ENCODE results near the gene KIF3A. TPM values are rescaled to one million over a fixed set of nuclear protein-coding genes. Genes with fewer than 3 reads are reported as not detected.

KIF3A gene
- total RNA-seq, 2 experiments from 2014 or later = 7.1 to 10.6 TPM

DNA sequence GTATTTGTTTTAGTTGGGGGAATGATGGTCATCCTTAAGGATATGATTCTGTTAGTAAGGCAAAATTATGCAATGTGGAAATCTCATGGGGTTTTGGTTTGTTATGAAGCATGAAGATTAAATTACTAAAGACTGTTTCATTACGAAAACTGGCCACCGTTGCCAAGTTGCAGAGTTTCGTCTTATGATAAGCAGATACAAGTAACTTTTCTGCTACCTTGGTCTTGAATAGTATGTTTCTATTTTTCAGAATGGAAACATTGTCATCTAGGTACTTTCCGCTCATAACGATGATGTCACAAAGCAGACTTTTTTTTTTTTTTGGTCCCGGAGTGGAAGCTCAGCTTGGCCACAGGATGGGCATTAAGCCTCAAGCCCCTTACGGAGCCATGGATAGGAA is 14.1 kb upstream of the KIF3A start:
- Mint-ChIP-seq H3K36me3 (ENCODE audit: low read depth) (peaks cover 9% of the 10 kb centered on the region), H3K4me3 (no peak overlapping the region), H3K4me1 (peaks cover 30% of the 10 kb centered on the region), H3K9me3 (ENCODE audit: low read depth) (no peaks in the 10 kb centered on the region), H3K27ac (peak overlapping the region; percentile 69), H3K27me3 (no peaks in the 10 kb centered on the region)
- peak; percentile 48 for ATAC-seq
- POLR2A ChIA-PET = interaction anchor here (0.6 to 1.4 kb wide), 4 partner anchors 14 to 272 kb away, joined by 3 to 4 read pairs (median 3); partner anchors contain the start of genes IRF1 and KIF3A
- intact Hi-C loops (cut with DNase I, micrococcal nuclease) = loop anchor here (1.0 to 10.0 kb wide), 4 partner anchors 14 to 647 kb away; partner anchors contain the start of gene KIF3A (in 2 of the 2)
- peak; percentile 74 for DNase-seq
- CTCF ChIA-PET = interaction anchor here (1.1 kb wide), 1 partner anchor 226 kb away, joined by 3 read pairs; no protein-coding TSS in a partner anchor

DNA sequence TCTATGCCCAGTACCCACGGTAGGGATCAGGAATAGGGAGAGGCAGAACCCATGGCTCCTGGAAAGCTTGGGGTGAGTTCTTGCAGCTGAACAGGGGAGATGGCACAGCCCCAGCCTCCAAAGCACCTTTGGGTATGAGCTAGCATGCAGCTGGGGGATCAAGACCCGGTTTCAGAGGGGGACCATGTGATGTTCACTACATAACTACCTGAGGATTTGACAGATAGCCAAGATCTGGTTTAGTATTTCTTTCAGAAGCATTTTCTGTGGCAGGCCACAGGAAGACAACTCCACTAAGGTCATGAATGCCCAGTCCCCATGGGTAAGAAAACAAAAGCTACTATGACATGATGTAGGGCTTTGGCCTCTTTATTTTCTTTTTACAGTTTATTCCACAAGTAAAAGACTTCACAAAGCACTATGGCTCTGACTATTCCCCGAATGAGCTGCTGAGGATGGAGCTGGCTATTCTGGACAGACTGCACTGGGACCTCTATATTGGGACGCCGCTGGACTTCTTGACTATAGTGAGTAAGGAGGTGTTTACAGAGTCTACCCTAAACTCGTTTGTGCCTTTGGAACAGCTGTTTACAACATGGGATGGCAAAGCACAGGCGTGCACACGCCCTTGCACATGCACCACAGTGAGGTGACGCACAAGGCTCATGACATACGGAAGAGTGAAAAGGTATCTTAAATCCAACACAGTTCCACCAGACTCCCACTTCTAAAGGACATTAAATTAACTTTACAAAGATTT is 13.3 kb upstream of the KIF3A start:
- Mint-ChIP-seq H3K27me3 (no peaks in the 10 kb centered on the region), H3K4me1 (peaks cover 30% of the 10 kb centered on the region), H3K9me3 (ENCODE audit: low read depth) (no peaks in the 10 kb centered on the region), H3K27ac (peak overlapping the region; percentile 6), H3K4me3 (no peak overlapping the region), H3K36me3 (ENCODE audit: low read depth) (peaks cover 9% of the 10 kb centered on the region)
- DNase-seq (no peak), ATAC-seq (no peak)
- POLR2A ChIA-PET = interaction anchor here (1.0 to 1.4 kb wide), 2 partner anchors 13 to 260 kb away, joined by 3 to 4 read pairs; partner anchors contain the start of genes IRF1 and KIF3A
- CTCF ChIA-PET = interaction anchor here (0.5 to 1.2 kb wide), 5 partner anchors 36 to 225 kb away, joined by 3 to 5 read pairs (median 3); no protein-coding TSS in a partner anchor
- intact Hi-C loops (cut with DNase I, micrococcal nuclease) = loop anchor here (1.0 to 10.0 kb wide), 4 partner anchors 13 to 646 kb away; partner anchors contain the start of gene KIF3A (in 2 of the 2)

DNA sequence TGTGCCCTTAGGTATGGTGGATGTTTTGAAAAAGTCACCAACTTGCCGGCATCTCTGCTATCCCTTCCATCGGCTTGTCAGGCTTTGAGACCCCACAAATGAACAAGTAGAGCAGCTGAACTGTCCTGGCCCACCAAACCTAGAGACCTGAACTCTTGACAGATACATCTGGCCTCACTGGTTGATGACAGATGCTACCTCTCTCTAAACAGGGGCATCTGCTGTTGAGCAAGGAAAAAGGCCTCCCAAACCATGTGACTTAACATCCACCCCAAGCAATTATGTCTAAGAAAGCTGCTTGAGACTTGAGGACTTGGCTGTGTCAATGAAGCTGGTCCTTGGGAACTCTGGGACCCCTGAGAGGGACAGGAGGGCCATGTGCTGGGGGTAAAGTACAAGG is 12.2 kb upstream of the KIF3A start:
- no peak overlapping the region for H3K4me3 Mint-ChIP-seq
- ChIA-PET POLR2A (interaction anchor here (0.6 kb wide), 2 partner anchors 55 to 78 kb away, joined by 3 read pairs; no protein-coding TSS in a partner anchor), CTCF (interaction anchor here (1.2 kb wide), 1 partner anchor 71 kb away, joined by 5 read pairs; no protein-coding TSS in a partner anchor)
- H3K4me1 Mint-ChIP-seq = peaks cover 23% of the 10 kb centered on the region
- intact Hi-C loops (cut with DNase I, micrococcal nuclease) = no loop called here
- DNase-seq (no peak), ATAC-seq (no peak)
- no peaks in the 10 kb centered on the region for H3K27me3 Mint-ChIP-seq
- no peak overlapping the region for H3K27ac Mint-ChIP-seq
- peaks cover 9% of the 10 kb centered on the region for H3K36me3 Mint-ChIP-seq (ENCODE audit: low read depth)
- no peaks in the 10 kb centered on the region for H3K9me3 Mint-ChIP-seq (ENCODE audit: low read depth)

DNA sequence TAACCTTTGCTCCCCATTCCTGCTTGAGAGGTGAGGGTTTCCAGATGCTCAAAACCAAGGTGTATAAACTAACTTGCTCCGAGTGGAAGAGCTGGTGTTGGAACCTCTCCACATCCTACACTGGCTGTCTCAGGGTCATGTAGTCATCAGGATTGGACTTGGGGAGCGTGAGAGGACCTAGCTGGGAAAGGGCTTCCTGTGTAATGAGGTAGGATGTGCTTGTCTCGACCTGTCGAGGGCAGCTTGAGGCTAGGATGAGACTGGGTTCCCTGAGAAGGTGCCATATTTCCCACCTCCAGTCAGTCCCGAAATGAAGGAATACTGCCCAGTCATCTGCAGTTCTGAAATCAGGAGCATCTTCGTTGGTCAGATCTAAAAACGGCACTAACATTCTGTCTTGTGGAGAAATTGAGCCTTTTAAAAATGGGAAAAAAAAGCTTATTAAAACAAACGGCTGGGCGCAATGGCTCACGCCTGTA is 11.2 kb upstream of the KIF3A start:
- intact Hi-C loops (cut with DNase I, micrococcal nuclease) = no loop called here
- ATAC-seq (no peak), DNase-seq (no peak)
- POLR2A ChIA-PET = no interaction called here
- H3K36me3 Mint-ChIP-seq (ENCODE audit: low read depth) = peaks cover 9% of the 10 kb centered on the region
- CTCF ChIA-PET = interaction anchor here (0.6 to 1.2 kb wide), 4 partner anchors 11 to 920 kb away, joined by 3 to 5 read pairs (median 4); partner anchors contain the start of gene KIF3A
- no peaks in the 10 kb centered on the region for H3K27me3 Mint-ChIP-seq
- H3K4me1 Mint-ChIP-seq = peaks cover 22% of the 10 kb centered on the region
- H3K9me3 Mint-ChIP-seq (ENCODE audit: low read depth) = no peaks in the 10 kb centered on the region
- peak overlapping the region; percentile 33 for H3K4me3 Mint-ChIP-seq
- H3K27ac Mint-ChIP-seq = no peak overlapping the region

DNA sequence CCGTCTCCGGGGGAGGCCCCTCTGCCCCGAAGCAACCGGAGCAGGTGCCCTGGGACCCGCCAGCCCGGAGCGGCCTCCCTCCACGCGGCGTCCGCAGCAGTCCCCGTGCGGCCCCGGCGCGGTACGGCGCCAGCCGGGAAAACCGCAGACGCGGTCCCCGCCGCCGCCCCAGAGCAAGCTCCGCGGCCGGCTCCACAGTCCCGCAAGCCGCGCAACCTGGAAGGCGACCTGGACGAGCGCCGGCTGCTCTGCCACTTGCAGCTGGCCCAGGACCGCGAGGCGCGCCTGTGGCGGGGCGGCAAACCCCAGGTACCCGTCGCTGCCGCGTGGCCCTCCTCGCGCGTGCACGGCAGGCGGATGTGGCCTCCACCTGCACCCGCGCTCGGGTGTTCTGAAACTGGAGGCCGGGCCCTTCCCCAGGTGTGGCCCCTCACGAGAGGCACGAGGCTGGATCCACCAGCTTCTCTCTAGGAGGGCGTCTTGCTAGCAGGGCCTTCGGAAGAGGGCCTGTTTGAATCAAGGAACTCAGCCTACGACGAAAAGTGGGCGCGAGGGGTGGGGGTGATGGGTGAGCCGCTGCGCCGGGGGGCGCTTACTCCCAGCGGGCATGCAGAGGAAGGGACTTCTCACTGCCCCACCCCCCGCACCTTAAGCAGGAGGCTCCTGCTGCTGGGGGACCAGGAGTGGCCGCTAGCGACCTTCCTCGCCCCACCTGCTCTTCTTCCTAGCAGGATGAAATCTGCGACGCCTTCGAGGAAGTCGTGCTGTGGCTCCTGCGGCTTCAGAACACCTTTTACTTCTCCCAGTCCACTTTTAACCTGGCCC is 10.5 kb upstream of the KIF3A start:
- intact Hi-C loops (cut with DNase I, micrococcal nuclease) = loop anchor here (1.0 to 2.0 kb wide), 2 partner anchors 11 to 73 kb away; partner anchors contain the start of gene KIF3A (in 1 of the 2)
- POLR2A ChIA-PET = interaction anchor here (0.6 to 1.4 kb wide), 6 partner anchors 9 to 106 kb away, joined by 3 to 5 read pairs (median 3); no protein-coding TSS in a partner anchor
- CTCF ChIA-PET = interaction anchor here (0.6 to 1.7 kb wide), 10 partner anchors 9 to 136 kb away, joined by 3 to 11 read pairs (median 4); partner anchors contain the start of gene KIF3A
- DNase-seq (peak; percentile 70), ATAC-seq (peak; percentile 27)
- Mint-ChIP-seq H3K9me3 (ENCODE audit: low read depth) (no peaks in the 10 kb centered on the region), H3K4me1 (peaks cover 20% of the 10 kb centered on the region), H3K36me3 (ENCODE audit: low read depth) (peaks cover 9% of the 10 kb centered on the region), H3K27me3 (no peaks in the 10 kb centered on the region), H3K27ac (no peak overlapping the region), H3K4me3 (peak overlapping the region; percentile 33)

DNA sequence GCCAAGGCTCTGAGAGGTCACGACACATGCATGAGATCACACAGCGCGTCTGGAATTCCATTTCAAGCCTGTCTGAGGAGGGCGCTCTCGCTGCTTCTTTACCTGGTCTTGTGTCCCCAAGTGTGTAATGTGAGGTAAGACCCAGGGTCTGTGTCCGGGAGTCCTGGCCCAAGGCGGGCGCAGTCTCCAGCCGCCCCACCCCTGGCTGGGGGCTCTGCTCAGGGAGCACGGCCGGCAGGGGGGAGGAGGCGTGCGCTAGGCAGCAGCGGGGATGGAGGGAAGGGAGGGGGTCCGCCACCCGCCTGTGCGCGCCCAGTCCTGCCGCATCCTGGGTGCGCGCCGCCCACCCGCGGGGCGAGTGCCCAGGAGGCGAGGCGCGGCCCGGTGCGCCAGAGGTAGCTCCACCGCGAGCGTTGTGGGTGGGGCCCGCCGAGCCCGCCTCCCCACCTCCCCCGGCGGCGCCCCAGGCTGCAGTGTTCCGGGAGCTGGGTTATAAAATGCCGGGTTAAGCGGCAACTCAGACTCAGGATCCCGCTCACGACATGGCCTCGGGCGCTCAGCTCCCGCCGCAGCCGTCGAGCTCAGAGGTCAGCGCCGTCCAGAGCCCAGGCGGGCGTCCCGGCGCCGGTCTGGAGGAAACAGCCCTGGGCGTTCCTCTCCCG is 9.7 kb upstream of the KIF3A start, which contains the start of gene CCNI2:
CCNI2 (plus strand) TSS at position 473 of the 662 bp plus-strand sequence; CDS start at position 543, 70 bp downstream.
- intact Hi-C loops (cut with DNase I, micrococcal nuclease) = loop anchor here (1.0 to 2.0 kb wide), 2 partner anchors 10 to 74 kb away; partner anchors contain the start of gene KIF3A (in 1 of the 2)
- H3K4me3 Mint-ChIP-seq = peak within 1 kb of the TSS; percentile 68
- no peaks in the 10 kb centered on the region for H3K27me3 Mint-ChIP-seq
- ChIA-PET POLR2A (interaction anchor here (0.6 to 1.4 kb wide), 6 partner anchors 9 to 106 kb away, joined by 3 to 5 read pairs (median 3); no protein-coding TSS in a partner anchor), CTCF (interaction anchor here (0.5 to 1.7 kb wide), 12 partner anchors 9 to 1253 kb away, joined by 3 to 11 read pairs (median 3); partner anchors contain the start of gene KIF3A)
- ATAC-seq = peak; percentile 73
- H3K27ac Mint-ChIP-seq = no peak within 1 kb of the TSS
- DNase-seq = peak; percentile 77
- H3K36me3 Mint-ChIP-seq (ENCODE audit: low read depth) = peaks cover 9% of the 10 kb centered on the region
- H3K9me3 Mint-ChIP-seq (ENCODE audit: low read depth) = no peaks in the 10 kb centered on the region
- peaks cover 20% of the 10 kb centered on the region for H3K4me1 Mint-ChIP-seq

DNA sequence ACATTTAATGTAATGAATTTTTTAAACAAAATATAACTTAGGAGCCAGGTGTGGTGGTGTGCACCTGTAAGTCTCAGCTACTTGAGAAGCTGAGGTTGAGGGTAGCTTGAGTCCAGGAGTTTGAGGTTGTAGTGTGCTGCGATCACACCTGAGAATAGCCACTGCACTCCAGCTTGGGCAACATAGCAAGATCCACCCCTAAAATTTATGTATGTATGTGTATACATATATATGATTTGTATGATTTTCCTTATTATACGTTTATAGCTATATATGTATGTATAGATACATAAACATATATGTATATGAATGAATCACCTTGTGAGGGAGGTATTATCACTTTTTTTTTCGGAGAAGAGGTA is 9.2 kb upstream of the KIF3A start:
- intact Hi-C loops (cut with DNase I, micrococcal nuclease) = loop anchor here (2.0 kb wide), 1 partner anchor 74 kb away; no protein-coding TSS in a partner anchor
- CTCF ChIA-PET = interaction anchor here (0.5 to 1.7 kb wide), 8 partner anchors 9 to 1254 kb away, joined by 3 to 10 read pairs (median 3); partner anchors contain the start of gene KIF3A

DNA sequence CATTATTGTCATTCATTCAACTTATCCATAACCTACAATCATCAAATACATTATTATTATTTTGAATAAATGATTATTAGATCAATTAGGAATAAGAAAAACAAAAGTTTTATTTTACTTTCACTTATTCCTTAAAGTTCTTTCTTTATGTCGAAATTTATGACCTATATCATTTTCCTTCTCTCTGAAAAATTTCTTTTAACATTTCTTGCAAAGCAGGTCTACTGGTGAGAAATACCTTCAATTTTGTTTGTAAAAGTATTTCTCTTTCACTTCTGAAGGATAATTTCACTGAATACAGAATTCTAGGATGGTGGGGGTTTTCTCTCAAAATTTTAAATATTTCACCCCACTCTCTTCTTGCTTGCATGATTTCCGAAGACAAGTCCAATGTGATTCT is 7.3 kb upstream of the KIF3A start:
- Mint-ChIP-seq H3K27ac (no peak overlapping the region), H3K9me3 (ENCODE audit: low read depth) (no peaks in the 10 kb centered on the region), H3K4me3 (no peak overlapping the region), H3K4me1 (peaks cover 2% of the 10 kb centered on the region), H3K36me3 (ENCODE audit: low read depth) (peaks cover 5% of the 10 kb centered on the region), H3K27me3 (no peaks in the 10 kb centered on the region)
- POLR2A ChIA-PET = interaction anchor here (0.6 kb wide), 1 partner anchor 301 kb away, joined by 3 read pairs; no protein-coding TSS in a partner anchor
- DNase-seq (no peak), ATAC-seq (no peak)
- intact Hi-C loops (cut with DNase I, micrococcal nuclease) = no loop called here
- CTCF ChIA-PET = no interaction called here

More for the DNA sequence above, 9.2 kb upstream of the KIF3A start:
- Mint-ChIP-seq H3K27me3 (no peaks in the 10 kb centered on the region), H3K36me3 (ENCODE audit: low read depth) (peaks cover 8% of the 10 kb centered on the region), H3K4me3 (peak overlapping the region; percentile 68), H3K4me1 (peaks cover 16% of the 10 kb centered on the region), H3K9me3 (ENCODE audit: low read depth) (no peaks in the 10 kb centered on the region), H3K27ac (no peak overlapping the region)
- DNase-seq = no peak
- POLR2A ChIA-PET = interaction anchor here (1.4 kb wide), 1 partner anchor 8 kb away, joined by 5 read pairs; no protein-coding TSS in a partner anchor
- no peak for ATAC-seq

DNA sequence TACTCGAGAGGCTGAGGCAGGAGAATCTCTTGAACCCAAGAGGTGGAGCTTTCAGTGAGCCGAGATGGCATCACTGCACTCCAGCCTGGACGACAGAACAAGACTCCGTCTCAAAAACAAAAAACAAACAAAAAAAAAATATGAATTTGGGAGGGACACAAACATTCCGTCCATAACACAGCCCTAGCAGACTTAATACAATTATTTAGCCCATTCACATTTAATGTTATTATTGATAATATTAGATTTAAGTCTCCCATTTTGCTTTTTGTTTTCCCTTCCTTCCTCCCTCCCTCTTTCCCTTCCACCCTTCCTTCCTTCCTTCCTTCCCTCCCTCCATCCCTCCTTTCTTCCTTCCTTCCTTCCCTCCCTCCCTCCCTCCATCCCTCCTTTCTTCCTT is 5.3 kb upstream of the KIF3A start:
- ATAC-seq = no peak
- DNase-seq = no peak
- ChIA-PET CTCF (no interaction called here), POLR2A (no interaction called here)
- Mint-ChIP-seq H3K27me3 (no peaks in the 10 kb centered on the region), H3K4me3 (no peak overlapping the region), H3K27ac (no peak overlapping the region), H3K36me3 (ENCODE audit: low read depth) (no peaks in the 10 kb centered on the region), H3K9me3 (ENCODE audit: low read depth) (no peaks in the 10 kb centered on the region), H3K4me1 (peaks cover 11% of the 10 kb centered on the region)
- intact Hi-C loops (cut with DNase I, micrococcal nuclease) = no loop called here

DNA sequence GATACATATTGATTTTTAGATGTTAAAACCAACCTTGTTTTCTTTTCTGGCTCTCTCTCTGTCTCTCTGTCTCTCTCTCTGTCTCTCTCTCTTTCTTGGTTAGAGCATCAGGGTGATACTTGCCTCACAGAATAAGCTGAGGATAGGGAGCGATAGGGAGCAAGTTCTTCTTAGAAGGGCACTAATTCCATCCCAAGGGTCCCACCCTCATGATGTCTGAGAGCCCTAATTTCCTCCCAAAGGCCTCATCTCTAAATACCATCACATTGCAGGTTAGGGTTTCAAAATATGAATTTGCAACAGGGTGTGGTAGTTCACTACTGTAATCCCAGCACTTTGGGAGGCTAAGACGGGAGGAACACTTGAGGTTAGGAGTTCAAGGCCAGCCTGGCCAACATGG is 4.8 kb upstream of the KIF3A start:
- CTCF ChIA-PET = no interaction called here
- no peaks in the 10 kb centered on the region for H3K36me3 Mint-ChIP-seq (ENCODE audit: low read depth)
- intact Hi-C loops (cut with DNase I, micrococcal nuclease) = no loop called here
- no peaks in the 10 kb centered on the region for H3K9me3 Mint-ChIP-seq (ENCODE audit: low read depth)
- POLR2A ChIA-PET = no interaction called here
- ATAC-seq (no peak), DNase-seq (no peak)
- H3K27ac Mint-ChIP-seq = no peak overlapping the region
- H3K4me3 Mint-ChIP-seq = no peak overlapping the region
- no peaks in the 10 kb centered on the region for H3K27me3 Mint-ChIP-seq
- peaks cover 13% of the 10 kb centered on the region for H3K4me1 Mint-ChIP-seq
